PC-3 (cell line): ENCODE results near the gene DGAT2.

Experiments used
- EZH2 ChIP-seq: fragments of 300-600 bp; sonication (generic); IDR thresholded peaks from one replicate; pipeline ENCODE4 v1.6.1; 2017; ENCODE audit warnings: antibody characterized with exemption, mild to moderate bottlenecking, low read length; ENCODE audit not compliant: unreplicated experiment
- EZH2phosphoT487 ChIP-seq: fragments of 300-600 bp; sonication (generic); IDR thresholded peaks from 2 replicates; pipeline ENCODE4 v1.6.1; 2018; ENCODE audit warnings: mild to moderate bottlenecking, antibody characterized with exemption, low read length, borderline replicate concordance
- TF ChIP-seq, protein P1 (sequence below): fragments of 300-600 bp; sonication (generic); conservative IDR thresholded peaks from 2 replicates; pipeline ENCODE4 v1.5.1; 2017; ENCODE audit warnings: antibody characterized with exemption, low read depth, mild to moderate bottlenecking, low read length

DNA sequence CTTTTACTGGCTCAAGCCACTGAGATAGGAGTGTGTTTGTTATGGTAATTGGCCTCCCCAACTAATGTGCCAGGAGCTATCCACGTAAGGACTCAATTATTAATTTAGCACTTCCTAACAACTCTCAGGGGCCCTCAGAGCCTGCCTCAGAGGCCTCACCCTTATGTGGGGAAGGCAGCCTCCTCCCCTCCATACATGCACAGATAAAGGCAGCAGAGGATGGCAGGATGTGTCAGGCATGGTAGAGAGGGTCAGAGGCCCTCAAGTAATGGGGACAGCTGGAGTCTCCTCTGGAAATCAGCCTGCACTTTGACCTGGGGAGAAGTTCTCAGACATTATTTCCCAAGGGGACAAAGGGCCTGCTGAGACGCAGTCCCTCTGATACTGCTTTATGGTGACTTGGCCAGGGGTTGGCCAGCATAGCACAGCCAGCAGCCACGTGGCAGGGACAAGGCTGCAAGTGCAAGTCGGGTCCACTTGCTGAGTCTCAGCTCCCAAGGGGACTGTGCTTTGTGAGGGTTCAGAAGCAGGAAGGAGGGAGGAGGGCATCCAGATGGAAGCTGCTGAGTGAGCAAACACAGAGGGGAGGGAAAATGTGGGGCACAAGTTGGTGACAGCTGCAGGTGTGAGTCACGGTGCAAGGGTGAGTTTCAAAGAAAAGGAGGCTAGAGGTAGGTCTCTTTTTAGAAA lies 33.9 kb upstream of the DGAT2 start:
- TF ChIP-seq, protein P1, sequence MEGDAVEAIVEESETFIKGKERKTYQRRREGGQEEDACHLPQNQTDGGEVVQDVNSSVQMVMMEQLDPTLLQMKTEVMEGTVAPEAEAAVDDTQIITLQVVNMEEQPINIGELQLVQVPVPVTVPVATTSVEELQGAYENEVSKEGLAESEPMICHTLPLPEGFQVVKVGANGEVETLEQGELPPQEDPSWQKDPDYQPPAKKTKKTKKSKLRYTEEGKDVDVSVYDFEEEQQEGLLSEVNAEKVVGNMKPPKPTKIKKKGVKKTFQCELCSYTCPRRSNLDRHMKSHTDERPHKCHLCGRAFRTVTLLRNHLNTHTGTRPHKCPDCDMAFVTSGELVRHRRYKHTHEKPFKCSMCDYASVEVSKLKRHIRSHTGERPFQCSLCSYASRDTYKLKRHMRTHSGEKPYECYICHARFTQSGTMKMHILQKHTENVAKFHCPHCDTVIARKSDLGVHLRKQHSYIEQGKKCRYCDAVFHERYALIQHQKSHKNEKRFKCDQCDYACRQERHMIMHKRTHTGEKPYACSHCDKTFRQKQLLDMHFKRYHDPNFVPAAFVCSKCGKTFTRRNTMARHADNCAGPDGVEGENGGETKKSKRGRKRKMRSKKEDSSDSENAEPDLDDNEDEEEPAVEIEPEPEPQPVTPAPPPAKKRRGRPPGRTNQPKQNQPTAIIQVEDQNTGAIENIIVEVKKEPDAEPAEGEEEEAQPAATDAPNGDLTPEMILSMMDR, result no peak
- TF ChIP-seq EZH2, result no peak
- no peak for TF ChIP-seq EZH2phosphoT487
